ENCODE data around the gene KIF2C. TPM values are rescaled to one million over a fixed set of nuclear protein-coding genes. Genes with fewer than 3 reads are reported as not detected.
"Not testable (repeated sequence)": the region's sequence is repeated elsewhere in the genome, so short reads cannot be mapped to it uniquely, and the experiment has no call there.

Gene KIF2C
- total RNA-seq, 3 donors from 2014 or later, result 0.73 to 2.6 (median 0.98) TPM

GRCh38 chr1:44696101-44696500 is 43.5 kb upstream of the KIF2C start:
- Histone ChIP-seq H3K4me3 (no peak overlapping the region), H3K4me1 (no peaks in the 10 kb centered on the region), H3K27ac (no peak overlapping the region), H3K9me3 (no peaks in the 10 kb centered on the region), H3K27me3 (no peaks in the 10 kb centered on the region), H3K36me3 (no peaks in the 10 kb centered on the region)
- no peak for TF ChIP-seq POLR2A (IDR thresholded peaks at IDR 0.05)
- TF ChIP-seq, protein P1, sequence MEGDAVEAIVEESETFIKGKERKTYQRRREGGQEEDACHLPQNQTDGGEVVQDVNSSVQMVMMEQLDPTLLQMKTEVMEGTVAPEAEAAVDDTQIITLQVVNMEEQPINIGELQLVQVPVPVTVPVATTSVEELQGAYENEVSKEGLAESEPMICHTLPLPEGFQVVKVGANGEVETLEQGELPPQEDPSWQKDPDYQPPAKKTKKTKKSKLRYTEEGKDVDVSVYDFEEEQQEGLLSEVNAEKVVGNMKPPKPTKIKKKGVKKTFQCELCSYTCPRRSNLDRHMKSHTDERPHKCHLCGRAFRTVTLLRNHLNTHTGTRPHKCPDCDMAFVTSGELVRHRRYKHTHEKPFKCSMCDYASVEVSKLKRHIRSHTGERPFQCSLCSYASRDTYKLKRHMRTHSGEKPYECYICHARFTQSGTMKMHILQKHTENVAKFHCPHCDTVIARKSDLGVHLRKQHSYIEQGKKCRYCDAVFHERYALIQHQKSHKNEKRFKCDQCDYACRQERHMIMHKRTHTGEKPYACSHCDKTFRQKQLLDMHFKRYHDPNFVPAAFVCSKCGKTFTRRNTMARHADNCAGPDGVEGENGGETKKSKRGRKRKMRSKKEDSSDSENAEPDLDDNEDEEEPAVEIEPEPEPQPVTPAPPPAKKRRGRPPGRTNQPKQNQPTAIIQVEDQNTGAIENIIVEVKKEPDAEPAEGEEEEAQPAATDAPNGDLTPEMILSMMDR (IDR thresholded peaks at IDR 0.05), result no peak
- TF ChIP-seq POLR2AphosphoS5 (IDR thresholded peaks at IDR 0.05), result no peak
- no peak for DNase-seq (ENCODE audit: low spot score in 2 of 2)
- intact Hi-C loops (cut with DNase I; ENCODE audit: low total_unique reads), result no loop called here

DNA sequence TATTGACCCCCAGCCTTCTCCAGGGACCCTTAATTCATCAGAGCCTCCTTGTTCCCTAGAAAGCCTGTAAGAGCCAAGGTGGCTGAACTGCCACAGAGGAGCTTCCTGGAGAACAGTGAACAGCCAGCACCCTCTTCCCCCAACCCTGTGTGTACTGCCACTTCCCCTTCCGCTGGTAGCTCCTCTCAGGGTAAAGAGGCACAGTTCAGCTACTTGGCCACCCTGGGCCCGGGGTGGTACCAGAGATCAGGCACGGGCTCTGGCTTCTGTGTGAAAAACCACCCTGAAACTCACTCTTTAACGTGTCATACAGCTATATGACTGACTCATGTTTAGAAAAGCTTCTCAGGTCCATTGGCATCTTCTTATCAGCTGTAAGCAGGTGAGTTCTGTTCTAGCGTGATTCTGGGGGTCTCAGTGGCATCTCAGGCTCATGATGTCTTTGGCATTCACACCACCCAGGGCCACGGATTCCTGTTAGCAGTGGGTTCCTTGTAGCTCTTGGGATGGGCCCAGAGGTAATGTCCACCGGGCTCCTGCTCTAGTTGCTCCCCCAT is 42.8 kb upstream of the KIF2C start:
- Histone ChIP-seq H3K4me3 (no peak overlapping the region), H3K27me3 (no peaks in the 10 kb centered on the region), H3K9me3 (no peaks in the 10 kb centered on the region), H3K4me1 (no peaks in the 10 kb centered on the region), H3K27ac (no peak overlapping the region), H3K36me3 (no peaks in the 10 kb centered on the region)
- no peak for DNase-seq (ENCODE audit: low spot score in 2 of 2)
- intact Hi-C loops (cut with DNase I; ENCODE audit: low total_unique reads), result no loop called here
- TF ChIP-seq, protein P1 (IDR thresholded peaks at IDR 0.05), result no peak
- TF ChIP-seq POLR2AphosphoS5 (IDR thresholded peaks at IDR 0.05) (no peak), POLR2A (IDR thresholded peaks at IDR 0.05) (no peak)

DNA sequence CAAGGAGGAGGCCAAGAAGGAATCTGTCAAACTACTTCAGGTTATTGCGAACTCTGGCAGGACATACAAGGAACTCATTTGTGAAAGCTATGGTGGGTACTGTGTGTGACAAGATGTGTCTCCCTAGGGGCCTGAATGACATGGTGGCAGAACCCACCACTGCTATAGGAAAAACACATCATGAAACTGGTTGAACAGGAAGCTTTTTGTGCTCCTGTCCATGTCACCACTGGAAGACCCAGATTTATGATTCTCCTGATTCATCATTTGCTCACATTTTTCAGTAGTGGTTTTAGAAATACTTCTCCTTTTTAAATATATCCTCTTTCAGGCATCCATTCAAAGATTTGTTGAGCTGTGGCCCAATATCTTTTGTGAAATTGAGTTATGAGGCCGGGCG is 41.5 kb upstream of the KIF2C start:
- DNase-seq (ENCODE audit: low spot score in 2 of 2), result no peak
- Histone ChIP-seq H3K4me3 (no peak overlapping the region), H3K27ac (no peak overlapping the region), H3K4me1 (no peaks in the 10 kb centered on the region), H3K27me3 (no peaks in the 10 kb centered on the region), H3K9me3 (no peaks in the 10 kb centered on the region), H3K36me3 (no peaks in the 10 kb centered on the region)
- intact Hi-C loops (cut with DNase I; ENCODE audit: low total_unique reads), result no loop called here
- no peak for TF ChIP-seq POLR2AphosphoS5 (IDR thresholded peaks at IDR 0.05)
- no peak for TF ChIP-seq POLR2A (IDR thresholded peaks at IDR 0.05)
- TF ChIP-seq, protein P1 (IDR thresholded peaks at IDR 0.05), result no peak

DNA sequence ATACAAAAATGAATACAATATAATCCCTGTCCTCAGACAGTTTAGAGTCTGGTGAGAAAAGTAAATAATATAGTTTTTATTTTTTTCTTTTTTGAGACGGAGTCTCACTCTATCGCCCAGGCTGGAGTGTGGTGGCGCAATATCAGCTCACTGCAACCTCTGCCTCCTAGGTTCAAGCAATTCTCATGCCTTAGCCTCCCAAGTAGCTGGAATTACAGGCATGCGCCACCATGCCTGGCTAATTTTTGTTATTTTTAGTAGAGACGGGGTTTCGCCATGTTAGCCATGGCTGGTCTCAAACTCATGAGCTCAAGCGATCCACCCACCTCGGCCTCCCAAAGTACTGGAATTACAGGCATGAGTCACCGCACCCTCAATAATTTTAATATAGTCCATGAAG is 40.3 kb upstream of the KIF2C start:
- H3K9me3 ChIP-seq; DNase-seq (ENCODE audit: low spot score in 2 of 2); H3K27ac ChIP-seq; H3K4me3 ChIP-seq; H3K27me3 ChIP-seq; H3K36me3 ChIP-seq; intact Hi-C loops (cut with DNase I; ENCODE audit: low total_unique reads); H3K4me1 ChIP-seq: not testable (repeated sequence)

DNA sequence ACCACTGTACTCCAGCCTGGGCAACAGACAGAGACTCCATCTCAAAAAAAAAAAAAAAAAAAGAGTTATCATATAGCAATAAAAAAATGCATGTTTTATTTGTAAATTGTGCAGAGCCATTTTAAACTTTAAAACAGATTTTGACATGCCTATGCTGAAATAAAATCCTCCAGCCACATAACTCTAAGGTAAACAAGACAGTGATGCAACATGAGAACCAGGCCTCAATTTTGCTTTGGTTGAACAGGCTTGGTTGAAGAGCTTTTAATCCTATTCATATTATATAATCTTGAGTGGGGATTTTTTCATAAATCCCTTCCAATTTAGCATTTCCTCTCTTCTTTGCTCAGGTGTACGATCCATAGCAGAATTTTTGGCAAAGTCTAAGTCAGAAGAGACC is 39.1 kb upstream of the KIF2C start:
- TF ChIP-seq POLR2AphosphoS5 (IDR thresholded peaks at IDR 0.05) (no peak), POLR2A (IDR thresholded peaks at IDR 0.05) (no peak)
- TF ChIP-seq, protein P1 (IDR thresholded peaks at IDR 0.05), result no peak

DNA sequence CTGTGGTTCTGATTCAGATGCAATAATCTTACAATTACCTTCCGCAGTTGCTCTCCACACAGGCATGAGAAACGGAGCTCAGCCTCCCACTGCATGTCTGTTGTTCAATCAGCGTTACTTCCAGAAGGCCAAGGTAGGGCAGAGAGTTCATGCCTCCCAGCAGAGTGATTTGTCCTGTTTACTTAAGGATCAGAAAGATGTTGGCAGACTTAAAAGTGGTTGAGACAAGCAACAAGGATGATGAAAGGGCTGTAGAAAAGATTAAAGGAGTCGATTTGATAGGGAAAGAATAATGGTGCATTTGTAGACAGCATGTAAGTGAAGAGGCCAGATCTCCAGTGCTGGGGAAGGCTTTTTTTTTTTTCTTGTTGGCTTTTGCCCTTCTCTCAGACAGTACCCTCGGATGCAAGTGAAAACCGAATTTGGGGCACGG is 38.5 kb upstream of the KIF2C start:
- Histone ChIP-seq H3K27me3 (no peaks in the 10 kb centered on the region), H3K4me1 (no peaks in the 10 kb centered on the region), H3K9me3 (no peaks in the 10 kb centered on the region), H3K27ac (no peak overlapping the region), H3K36me3 (no peaks in the 10 kb centered on the region), H3K4me3 (no peak overlapping the region)
- intact Hi-C loops (cut with DNase I; ENCODE audit: low total_unique reads), result no loop called here
- DNase-seq (ENCODE audit: low spot score in 2 of 2), result no peak
- TF ChIP-seq POLR2A (IDR thresholded peaks at IDR 0.05), result no peak
- TF ChIP-seq, protein P1 (IDR thresholded peaks at IDR 0.05), result no peak
- TF ChIP-seq POLR2AphosphoS5 (IDR thresholded peaks at IDR 0.05), result no peak

More for the DNA sequence above, 39.1 kb upstream of the KIF2C start:
- no peaks in the 10 kb centered on the region for H3K9me3 ChIP-seq
- H3K36me3 ChIP-seq, result no peaks in the 10 kb centered on the region
- no peaks in the 10 kb centered on the region for H3K27me3 ChIP-seq
- intact Hi-C loops (cut with DNase I; ENCODE audit: low total_unique reads), result no loop called here
- no peaks in the 10 kb centered on the region for H3K4me1 ChIP-seq
- no peak for DNase-seq (ENCODE audit: low spot score in 2 of 2)
- H3K27ac ChIP-seq, result no peak overlapping the region
- no peak overlapping the region for H3K4me3 ChIP-seq
